H1 (cell line): ENCODE data around the gene ADGRB2. TPM values are rescaled to one million over a fixed set of nuclear protein-coding genes. Genes with fewer than 3 reads are reported as not detected.

Experiments
- CEBPB ChIP-seq: IDR thresholded peaks from 2 replicates; pipeline ENCODE4 v1.6.1; 2012; ENCODE audit warnings: low read depth, low read length
- CHD7 ChIP-seq: fragments of 300-600 bp; sonication (generic); IDR thresholded peaks from 2 replicates; pipeline ENCODE4 v1.7.1; 2012; ENCODE audit warnings: low read length, moderate library complexity, mild to moderate bottlenecking, inconsistent platforms; ENCODE audit not compliant: insufficient replicate concordance
- EGR1 ChIP-seq: IDR thresholded peaks from 2 replicates; pipeline ENCODE4 v1.6.1; 2011; ENCODE audit warnings: low read depth, low read length, borderline replicate concordance
- FOSL1 ChIP-seq: IDR thresholded peaks from 2 replicates; pipeline ENCODE4 v1.6.1; 2011; ENCODE audit warnings: mild to moderate bottlenecking, low read depth, low read length, moderate library complexity; ENCODE audit not compliant: insufficient read depth
- HDAC2 ChIP-seq, 2 experiments: fragments of 300-600 bp in 1 of 2; sonication (generic) in 1 of 2; IDR thresholded peaks; 2 replicates each; pipeline ENCODE4 v1.6.1; 2011 to 2012; ENCODE audit warnings: low read depth in 2 of 2, low read length in 2 of 2, mild to moderate bottlenecking in 2 of 2, moderate library complexity in 2 of 2, borderline replicate concordance in 1 of 2, inconsistent platforms in 1 of 2
- RNF2 ChIP-seq: fragments of 200-900, 300-1000 bp; sonication (generic); IDR thresholded peaks from 2 replicates; pipeline ENCODE4 v1.7.1; 2016; ENCODE audit warnings: borderline replicate concordance, low read depth, mild to moderate bottlenecking, antibody characterized with exemption, low read length; ENCODE audit not compliant: poor library complexity, severe bottlenecking; ENCODE audit errors: missing control alignments
- polyA plus RNA-seq, 7 experiments: library from polyadenylated mRNA; depleted of rRNA in 3 of 7; stranded (reverse) in 5 of 7; unstranded in 2 of 7; fragments of >200 nt in 5 of 7; fragments of 200-250 nt in 2 of 7; gene quantifications; 1 replicate in 5 of 7; 2 replicates in 1 of 7; 4 replicates in 1 of 7; pipeline versions ENCODE4 v1.2.1 to v1.2.3, GENCODE V29; 2011 to 2013; ENCODE audit warnings: missing spikeins in 2 of 7, mixed read lengths in 2 of 7
- total RNA-seq: library from RNA; stranded (reverse); fragmentation: NEBNext Ultra II Directional; extraction: Animal tissue kit (Norgen Biotek cat#: 25700); gene quantifications from 2 replicates; pipeline ENCODE4 v1.2.1, GENCODE V29; 2021

ADGRB2 gene
- total and polyA plus RNA-seq, 2 of the 8 experiments (the other 6 are each of a cell fraction or from before 2014, with no cell fraction given), result 15.6 to 26.2 TPM

GRCh38 chr1:31732751-31733289 is 31.3 kb downstream of the ADGRB2 start (continued):
- TF ChIP-seq CHD7, result no peak
- TF ChIP-seq EGR1, result no peak
- no peak for TF ChIP-seq HDAC2 (IDR thresholded peaks at IDR 0.05; ENCODE audit: borderline replicate concordance in 1 of 2, low read depth in 2 of 2, low read length in 2 of 2)
- TF ChIP-seq RNF2, result no peak
- no peak for TF ChIP-seq FOSL1
- TF ChIP-seq CEBPB, result no peak
